Neural progenitor cell (in vitro differentiated cells): ENCODE measurements around the gene TMC4. TPM values are rescaled to one million over a fixed set of nuclear protein-coding genes. Genes with fewer than 3 reads are reported as not detected.

ENCODE experiments used
- DNase-seq: peaks from one replicate; pipeline ENCODE4 v3.0.0-alpha.2; 2016; ENCODE audit warnings: low spot score
- H2AFZ ChIP-seq: fragments of 200-600 bp; sonication (generic); replicated peaks from 2 replicates; pipeline ENCODE4 v1.6.1; 2016; ENCODE audit warnings: antibody characterized with exemption
- H3F3A ChIP-seq: fragments of 200-600 bp; sonication (generic); 2 replicates; pipeline ENCODE4 v1.6.1; 2016; ENCODE audit warnings: antibody characterized with exemption, low read depth
- H3K27ac ChIP-seq: fragments of 200-600 bp; sonication (generic); 2 replicates; pipeline ENCODE4 v1.5.1; 2016; ENCODE audit warnings: mild to moderate bottlenecking
- H3K27me3 ChIP-seq: fragments of 200-600 bp; sonication (generic); 2 replicates; pipeline ENCODE4 v1.6.1; 2016; ENCODE audit warnings: mild to moderate bottlenecking, moderate library complexity
- H3K36me3 ChIP-seq: fragments of 200-600 bp; sonication (generic); 2 replicates; pipeline ENCODE4 v1.5.1; 2016
- H3K4me1 ChIP-seq: fragments of 200-600 bp; sonication (generic); 2 replicates; pipeline ENCODE4 v1.6.1; 2016; ENCODE audit warnings: mixed run types
- H3K4me2 ChIP-seq: fragments of 200-600 bp; sonication (generic); 2 replicates; pipeline ENCODE4 v1.6.1; 2016
- H3K4me3 ChIP-seq: fragments of 200-600 bp; sonication (generic); 2 replicates; pipeline ENCODE4 v1.5.1; 2016
- H3K79me2 ChIP-seq: fragments of 200-600 bp; sonication (generic); 2 replicates; pipeline ENCODE4 v1.6.1; 2016; ENCODE audit warnings: low read depth
- H3K9ac ChIP-seq: fragments of 200-600 bp; sonication (generic); 2 replicates; pipeline ENCODE4 v1.6.1; 2016
- H3K9me3 ChIP-seq: fragments of 200-600 bp; sonication (generic); 2 replicates; pipeline ENCODE4 v1.5.1; 2016; ENCODE audit warnings: low read depth
- H4K20me1 ChIP-seq: fragments of 200-600 bp; sonication (generic); 2 replicates; pipeline ENCODE4 v1.6.1; 2016; ENCODE audit warnings: low read depth
- H3K27ac Mint-ChIP-seq: 3 replicates; pipeline ENCODE4 v1.8.0; 2021; ENCODE audit warnings: mixed read lengths
- H3K27me3 Mint-ChIP-seq: 2 replicates; pipeline ENCODE4 v1.8.0; 2022; ENCODE audit warnings: low read depth, mild to moderate bottlenecking, inconsistent platforms, moderate library complexity, mixed read lengths; ENCODE audit not compliant: insufficient read depth
- H3K36me3 Mint-ChIP-seq: 3 replicates; pipeline ENCODE4 v1.8.0; 2021; ENCODE audit warnings: mixed read lengths
- H3K4me1 Mint-ChIP-seq: 3 replicates; pipeline ENCODE4 v1.8.0; 2021; ENCODE audit warnings: mixed read lengths
- H3K4me3 Mint-ChIP-seq: 3 replicates; pipeline ENCODE4 v1.8.0; 2021; ENCODE audit warnings: mild to moderate bottlenecking, moderate library complexity, mixed read lengths
- H3K9me3 Mint-ChIP-seq: 3 replicates; pipeline ENCODE4 v1.8.0; 2020; ENCODE audit warnings: mixed read lengths
- EZH2 ChIP-seq: fragments of 200-600 bp; sonication (generic); IDR thresholded peaks from 2 replicates; pipeline ENCODE4 v1.6.1; 2017; ENCODE audit warnings: antibody characterized with exemption, mild to moderate bottlenecking, moderate library complexity
- EZH2phosphoT487 ChIP-seq: fragments of 200-600 bp; sonication (generic); IDR thresholded peaks from 2 replicates; pipeline ENCODE4 v1.6.1; 2017; ENCODE audit warnings: antibody characterized with exemption
- total RNA-seq: library from RNA; depleted of rRNA; stranded (reverse); fragments of >200 nt; gene quantifications from 2 replicates; pipeline ENCODE4 v1.2.3, GENCODE V29; 2015; ENCODE audit warnings: low replicate concordance
- TF ChIP-seq, protein P1 (sequence below): fragments of 200-600 bp; sonication (generic); IDR thresholded peaks from 2 replicates; pipeline ENCODE4 v1.5.1; 2017; ENCODE audit warnings: antibody characterized with exemption, mild to moderate bottlenecking

TMC4 gene
- total RNA-seq, 1 donor from 2014 or later = not detected

DNA sequence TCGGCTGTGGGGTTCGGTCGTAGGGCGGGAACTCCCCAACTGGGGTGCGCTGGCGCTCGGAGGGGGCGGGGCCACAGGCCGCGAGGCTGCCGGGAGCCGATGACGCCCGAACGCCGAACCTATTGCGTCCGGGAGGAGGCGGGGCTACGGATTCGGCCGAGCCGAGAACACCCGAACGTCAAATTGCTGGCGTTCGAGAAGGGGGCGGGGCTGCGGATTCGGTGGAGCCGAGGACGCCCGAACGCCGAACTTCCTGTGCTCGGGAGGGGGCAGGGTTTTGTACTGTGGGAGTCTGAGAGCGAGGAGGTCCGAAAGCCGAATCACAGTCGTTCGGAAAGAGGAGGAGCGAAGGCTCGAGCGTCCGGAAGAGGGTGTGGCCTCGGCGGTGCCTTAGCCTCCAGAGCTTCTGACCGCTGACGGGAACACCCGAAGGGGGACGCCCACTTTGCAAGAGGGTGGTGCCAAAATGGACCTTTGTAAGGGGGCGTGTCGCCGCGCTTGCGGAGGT lies 17.6 kb upstream of the TMC4 start:
- Histone ChIP-seq H4K20me1 (peaks cover 21% of the 10 kb centered on the region), H3K4me2 (peak overlapping the region; percentile 92), H3K9ac (peak overlapping the region; percentile 76), H3K79me2 (peaks cover 40% of the 10 kb centered on the region), H3K9me3 (no peaks in the 10 kb centered on the region), H2AFZ (peak overlapping the region; percentile 78), H3K27me3 (no peaks in the 10 kb centered on the region), H3K27ac (peak overlapping the region; percentile 95), H3K4me3 (peak overlapping the region; percentile 88), H3K36me3 (peaks cover 4% of the 10 kb centered on the region), H3K4me1 (peaks cover 16% of the 10 kb centered on the region), H3F3A (peaks cover 21% of the 10 kb centered on the region)
- H3K27ac Mint-ChIP-seq = peak overlapping the region; percentile 99
- peaks cover 21% of the 10 kb centered on the region for H3K27me3 Mint-ChIP-seq
- peak; percentile 99 for DNase-seq
- H3K9me3 Mint-ChIP-seq = no peaks in the 10 kb centered on the region
- TF ChIP-seq EZH2phosphoT487 = no peak
- TF ChIP-seq, protein P1, sequence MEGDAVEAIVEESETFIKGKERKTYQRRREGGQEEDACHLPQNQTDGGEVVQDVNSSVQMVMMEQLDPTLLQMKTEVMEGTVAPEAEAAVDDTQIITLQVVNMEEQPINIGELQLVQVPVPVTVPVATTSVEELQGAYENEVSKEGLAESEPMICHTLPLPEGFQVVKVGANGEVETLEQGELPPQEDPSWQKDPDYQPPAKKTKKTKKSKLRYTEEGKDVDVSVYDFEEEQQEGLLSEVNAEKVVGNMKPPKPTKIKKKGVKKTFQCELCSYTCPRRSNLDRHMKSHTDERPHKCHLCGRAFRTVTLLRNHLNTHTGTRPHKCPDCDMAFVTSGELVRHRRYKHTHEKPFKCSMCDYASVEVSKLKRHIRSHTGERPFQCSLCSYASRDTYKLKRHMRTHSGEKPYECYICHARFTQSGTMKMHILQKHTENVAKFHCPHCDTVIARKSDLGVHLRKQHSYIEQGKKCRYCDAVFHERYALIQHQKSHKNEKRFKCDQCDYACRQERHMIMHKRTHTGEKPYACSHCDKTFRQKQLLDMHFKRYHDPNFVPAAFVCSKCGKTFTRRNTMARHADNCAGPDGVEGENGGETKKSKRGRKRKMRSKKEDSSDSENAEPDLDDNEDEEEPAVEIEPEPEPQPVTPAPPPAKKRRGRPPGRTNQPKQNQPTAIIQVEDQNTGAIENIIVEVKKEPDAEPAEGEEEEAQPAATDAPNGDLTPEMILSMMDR = no peak
- TF ChIP-seq EZH2 = no peak
- H3K4me3 Mint-ChIP-seq = peak overlapping the region; percentile 92
- H3K36me3 Mint-ChIP-seq = peaks cover 21% of the 10 kb centered on the region
- peaks cover 22% of the 10 kb centered on the region for H3K4me1 Mint-ChIP-seq

DNA sequence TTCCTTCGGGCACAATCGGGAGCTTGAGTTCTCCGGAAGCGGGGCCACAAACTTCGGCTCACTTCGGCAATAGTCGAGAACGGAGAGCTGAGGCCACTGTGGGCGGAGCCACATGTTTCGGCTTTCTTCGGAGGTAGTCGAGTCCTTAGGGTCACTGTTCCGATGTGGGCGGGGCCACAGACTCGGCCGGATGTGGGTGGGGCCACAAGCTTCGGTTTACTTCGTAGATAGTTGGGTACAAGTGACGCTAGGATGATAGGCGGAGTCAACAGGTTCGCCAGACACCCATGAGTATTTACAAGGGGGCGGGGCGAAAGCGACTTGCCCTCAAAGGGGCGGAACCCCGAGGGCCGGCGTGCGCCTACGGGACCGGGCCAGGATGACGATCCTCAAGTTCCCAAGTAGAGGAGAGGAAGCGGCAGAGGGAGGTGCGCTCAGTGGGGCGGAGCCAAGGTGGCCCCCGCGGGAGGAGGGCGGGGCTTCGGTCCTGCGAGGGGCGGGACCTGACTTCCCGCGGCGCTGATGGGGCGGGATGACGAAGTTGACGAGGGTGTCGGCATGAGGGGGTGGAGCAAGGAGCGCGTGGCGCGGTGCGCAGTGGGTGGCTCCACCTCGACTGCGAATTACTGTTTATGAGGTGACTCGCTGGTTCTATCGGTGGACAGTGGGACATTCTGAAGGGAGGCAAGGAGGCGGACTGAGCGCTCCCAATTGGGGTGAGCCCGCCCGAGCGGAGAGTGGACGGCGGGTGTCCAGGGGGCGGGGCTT lies 17.0 kb upstream of the TMC4 start:
- Histone ChIP-seq H4K20me1 (peaks cover 21% of the 10 kb centered on the region), H3K27me3 (no peaks in the 10 kb centered on the region), H3K9ac (peak overlapping the region; percentile 39), H3K4me2 (peak overlapping the region; percentile 63), H3K4me1 (peaks cover 16% of the 10 kb centered on the region), H3F3A (peaks cover 21% of the 10 kb centered on the region), H3K27ac (peak overlapping the region; percentile 95), H3K4me3 (peak overlapping the region; percentile 88), H2AFZ (peak overlapping the region; percentile 61), H3K79me2 (peaks cover 40% of the 10 kb centered on the region), H3K9me3 (no peaks in the 10 kb centered on the region), H3K36me3 (peaks cover 4% of the 10 kb centered on the region)
- DNase-seq = peak; percentile 100
- Mint-ChIP-seq H3K4me1 (peaks cover 22% of the 10 kb centered on the region), H3K27ac (peak overlapping the region; percentile 99), H3K9me3 (no peaks in the 10 kb centered on the region), H3K27me3 (peaks cover 21% of the 10 kb centered on the region), H3K36me3 (peaks cover 21% of the 10 kb centered on the region), H3K4me3 (peak overlapping the region; percentile 92)
- TF ChIP-seq, protein P1 = no peak
- TF ChIP-seq EZH2 (no peak), EZH2phosphoT487 (no peak)

DNA sequence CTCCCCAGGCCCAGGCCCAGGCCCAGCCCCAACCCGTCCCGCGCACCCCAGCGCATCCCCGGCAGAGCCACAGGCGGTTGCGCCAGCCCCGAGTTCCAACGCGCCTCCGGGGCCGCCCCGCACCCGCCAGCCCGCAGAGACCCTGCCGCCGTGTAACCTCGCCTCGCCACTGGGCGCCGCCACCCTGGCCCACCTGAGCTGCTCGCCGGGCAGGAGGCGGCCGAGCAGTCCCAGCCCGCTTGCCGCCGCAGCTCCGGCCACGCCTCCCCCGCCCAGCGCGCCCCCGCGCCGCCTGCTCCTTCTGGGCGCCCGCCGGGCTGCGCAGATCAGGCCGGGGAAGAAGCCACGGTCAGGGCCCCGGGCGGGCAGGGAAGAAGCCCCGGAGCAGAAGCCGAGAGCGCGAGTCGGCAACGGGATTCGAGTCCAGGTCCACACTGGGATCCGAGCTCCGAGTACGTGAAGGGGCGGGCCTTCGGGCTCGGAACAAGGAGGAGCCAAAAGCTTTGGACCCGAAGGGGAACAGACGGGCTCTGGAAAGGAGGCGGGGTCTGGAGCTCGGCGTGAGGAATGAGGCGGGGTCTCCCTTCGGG lies 16.3 kb upstream of the TMC4 start, which contains the start of gene MBOAT7:
MBOAT7 (minus strand) TSS at position 436 of the 590 bp plus-strand sequence. CDS start 1,072 bp downstream, outside the sequence.
- Histone ChIP-seq H4K20me1 (peaks cover 21% of the 10 kb centered on the region), H3K4me1 (peaks cover 16% of the 10 kb centered on the region), H3K9me3 (no peaks in the 10 kb centered on the region), H2AFZ (peak within 1 kb of the TSS; percentile 74), H3K9ac (peak within 1 kb of the TSS; percentile 78), H3K27ac (peak within 1 kb of the TSS; percentile 95), H3K4me2 (peak within 1 kb of the TSS; percentile 88), H3K36me3 (peaks cover 4% of the 10 kb centered on the region), H3K4me3 (peak within 1 kb of the TSS; percentile 88), H3F3A (peaks cover 21% of the 10 kb centered on the region), H3K79me2 (peaks cover 40% of the 10 kb centered on the region), H3K27me3 (no peaks in the 10 kb centered on the region)
- peaks cover 22% of the 10 kb centered on the region for H3K4me1 Mint-ChIP-seq
- no peak for TF ChIP-seq EZH2
- TF ChIP-seq, protein P1 = peak; percentile 45
- no peak for TF ChIP-seq EZH2phosphoT487
- peak within 1 kb of the TSS; percentile 92 for H3K4me3 Mint-ChIP-seq
- DNase-seq = no peak
- H3K27me3 Mint-ChIP-seq = peaks cover 21% of the 10 kb centered on the region
- no peaks in the 10 kb centered on the region for H3K9me3 Mint-ChIP-seq
- peaks cover 19% of the 10 kb centered on the region for H3K36me3 Mint-ChIP-seq
- H3K27ac Mint-ChIP-seq = peak within 1 kb of the TSS; percentile 99
